HUES48 (cell line): ENCODE results near the gene SNAPIN.

ENCODE experiments used
- H3K27ac ChIP-seq: one replicate; pipeline ENCODE4 v1.7.0; 2013; ENCODE audit warnings: low read depth, low read length, inconsistent platforms
- H3K27me3 ChIP-seq: 2 replicates; pipeline ENCODE4 v1.6.1; 2013; ENCODE audit warnings: mild to moderate bottlenecking, low read length; ENCODE audit not compliant: control insufficient read depth, insufficient read depth
- H3K36me3 ChIP-seq: 2 replicates; pipeline ENCODE4 v1.6.1; 2013; ENCODE audit warnings: low read length; ENCODE audit not compliant: control insufficient read depth, insufficient read depth
- H3K4me1 ChIP-seq: 2 replicates; pipeline ENCODE4 v1.6.1; 2013; ENCODE audit warnings: mild to moderate bottlenecking, low read length; ENCODE audit not compliant: control insufficient read depth, insufficient read depth
- H3K4me3 ChIP-seq: 2 replicates; pipeline ENCODE4 v1.5.1; 2013; ENCODE audit warnings: mild to moderate bottlenecking, low read depth, low read length
- H3K9ac ChIP-seq: 2 replicates; pipeline ENCODE4 v1.6.1; 2013; ENCODE audit warnings: mild to moderate bottlenecking, low read depth, low read length, moderate library complexity
- H3K9me3 ChIP-seq: 2 replicates; pipeline ENCODE4 v1.6.1; 2013; ENCODE audit warnings: low read length; ENCODE audit not compliant: control insufficient read depth, insufficient read depth

SNAPIN gene

DNA sequence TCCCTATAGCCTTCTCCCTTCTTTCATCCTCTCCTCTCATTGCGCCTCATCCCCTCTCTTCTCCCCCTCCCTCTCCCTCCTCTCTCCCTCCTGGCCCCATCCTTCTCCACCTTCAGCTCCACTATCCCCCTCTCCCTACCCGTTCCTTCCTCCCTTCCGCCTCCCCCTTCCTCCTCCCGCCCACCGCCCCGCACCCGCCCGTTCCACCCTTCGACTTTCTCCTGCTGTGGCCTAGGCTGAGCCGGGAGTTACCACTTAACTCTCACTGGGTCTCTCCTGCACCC lies 21.6 kb downstream of the SNAPIN start:
- H3K27ac ChIP-seq: no peak overlapping the region
- no peak overlapping the region for H3K9ac ChIP-seq
- H3K4me3 ChIP-seq: peak overlapping the region; percentile 66
- H3K9me3 ChIP-seq: no peaks in the 10 kb centered on the region
- peaks cover 7% of the 10 kb centered on the region for H3K4me1 ChIP-seq
- H3K36me3 ChIP-seq: no peaks in the 10 kb centered on the region
- H3K27me3 ChIP-seq: peaks cover 41% of the 10 kb centered on the region

GRCh38 chr1:153682730-153683129 lies 24.2 kb downstream of the SNAPIN start:
- Histone ChIP-seq H3K36me3 (0 out of 2 replicates have a peak, but pooled peaks cover 3% of the 10 kb centered on the region), H3K27ac (no peak overlapping the region), H3K4me3 (no peak overlapping the region), H3K27me3 (peaks cover 40% of the 10 kb centered on the region), H3K9ac (no peak overlapping the region), H3K9me3 (no peaks in the 10 kb centered on the region), H3K4me1 (peaks cover 7% of the 10 kb centered on the region)

DNA sequence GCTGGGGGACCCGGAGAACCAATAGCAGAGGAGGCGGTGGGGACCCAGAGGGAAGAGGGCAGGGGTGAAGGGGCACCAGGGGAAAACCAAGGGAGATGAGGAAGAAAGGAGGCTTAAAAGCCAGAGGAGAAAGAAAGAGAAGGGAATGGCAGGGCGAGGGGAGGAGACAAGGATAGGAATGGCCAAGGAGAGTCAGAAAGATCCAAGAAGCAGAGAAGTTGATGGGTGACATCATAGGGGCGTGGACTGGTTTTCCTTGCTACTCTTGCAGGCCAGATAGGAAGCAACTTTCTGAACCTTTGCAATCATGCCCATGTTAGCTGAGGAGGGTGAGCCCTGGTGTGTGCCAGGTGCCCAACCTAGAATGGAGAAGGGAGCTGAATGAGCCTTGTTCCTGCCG lies 25.4 kb downstream of the SNAPIN start:
- H3K36me3 ChIP-seq: 0 out of 2 replicates have a peak, but pooled peaks cover 3% of the 10 kb centered on the region
- H3K4me1 ChIP-seq: peaks cover 4% of the 10 kb centered on the region
- peaks cover 29% of the 10 kb centered on the region for H3K27me3 ChIP-seq
- no peak overlapping the region for H3K4me3 ChIP-seq
- no peak overlapping the region for H3K9ac ChIP-seq
- no peak overlapping the region for H3K27ac ChIP-seq
- H3K9me3 ChIP-seq: no peaks in the 10 kb centered on the region

DNA sequence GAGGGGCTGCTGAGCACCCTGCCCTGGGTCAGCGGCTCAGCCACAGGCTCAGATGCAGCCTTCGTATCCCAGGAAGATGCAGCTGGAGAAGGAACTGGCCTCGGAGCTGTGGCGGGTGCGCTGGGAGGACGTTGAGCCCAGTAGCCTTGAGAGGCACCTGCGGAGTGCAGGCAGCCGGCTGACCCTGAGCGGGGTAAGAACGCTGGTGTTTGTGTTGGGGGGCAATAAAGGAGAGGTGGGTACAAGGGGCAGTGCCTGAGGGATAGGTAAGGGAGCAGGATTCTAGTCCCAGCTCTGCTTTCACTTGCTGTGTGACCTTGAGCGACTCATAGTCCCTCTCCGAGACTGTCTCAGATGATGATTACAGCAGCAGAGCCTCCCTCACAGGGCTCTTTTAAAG lies 26.4 kb downstream of the SNAPIN start:
- peaks cover 19% of the 10 kb centered on the region for H3K27me3 ChIP-seq
- H3K9ac ChIP-seq: no peak overlapping the region
- 0 out of 2 replicates have a peak, but pooled peaks cover 3% of the 10 kb centered on the region for H3K36me3 ChIP-seq
- no peak overlapping the region for H3K27ac ChIP-seq
- H3K4me3 ChIP-seq: no peak overlapping the region
- no peaks in the 10 kb centered on the region for H3K9me3 ChIP-seq
- H3K4me1 ChIP-seq: peaks cover 4% of the 10 kb centered on the region

GRCh38 chr1:153685544-153686340 lies 27.2 kb downstream of the SNAPIN start:
- Histone ChIP-seq H3K4me3 (no peak overlapping the region), H3K27me3 (peaks cover 10% of the 10 kb centered on the region), H3K27ac (no peak overlapping the region), H3K36me3 (0 out of 2 replicates have a peak, but pooled peaks cover 3% of the 10 kb centered on the region), H3K9me3 (no peaks in the 10 kb centered on the region), H3K9ac (no peak overlapping the region), H3K4me1 (no peaks in the 10 kb centered on the region)

DNA sequence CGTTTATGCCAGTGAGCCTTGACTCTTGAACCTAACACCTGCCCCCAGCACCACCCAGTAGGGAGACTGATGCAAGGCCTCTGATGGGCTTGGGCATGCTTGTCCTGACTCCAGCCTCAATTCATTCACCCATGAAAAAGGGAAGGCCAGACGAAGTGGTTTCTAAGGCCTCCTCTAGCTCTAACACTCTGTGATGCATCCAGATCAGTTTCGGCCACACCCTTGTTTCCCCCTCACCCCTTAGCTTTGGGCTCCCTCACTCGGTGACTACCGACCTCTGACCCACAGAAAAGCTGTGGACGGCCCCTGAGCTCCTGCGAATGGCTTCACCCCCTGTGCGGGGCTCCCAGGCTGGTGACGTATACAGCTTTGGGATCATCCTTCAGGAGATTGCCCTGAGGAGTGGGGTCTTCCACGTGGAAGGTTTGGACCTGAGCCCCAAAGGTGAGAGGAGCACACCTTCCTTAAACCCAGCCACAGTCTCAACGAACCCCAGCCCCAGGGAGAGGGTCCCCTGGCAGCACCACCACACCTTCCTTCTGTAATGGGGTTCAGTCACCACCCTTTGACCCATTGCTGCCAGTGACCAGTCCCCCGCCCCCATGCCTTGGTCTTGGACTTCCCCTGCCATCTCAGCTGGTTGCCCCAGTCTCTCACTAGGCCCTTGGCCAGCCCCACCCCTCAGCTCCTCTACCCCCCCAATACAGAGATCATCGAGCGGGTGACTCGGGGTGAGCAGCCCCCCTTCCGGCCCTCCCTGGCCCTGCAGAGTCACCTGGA lies 29.0 kb downstream of the SNAPIN start:
- Histone ChIP-seq H3K36me3 (0 out of 2 replicates have a peak, but pooled peaks cover 3% of the 10 kb centered on the region), H3K27me3 (no peaks in the 10 kb centered on the region), H3K9ac (no peak overlapping the region), H3K27ac (no peak overlapping the region), H3K9me3 (no peaks in the 10 kb centered on the region), H3K4me3 (no peak overlapping the region), H3K4me1 (no peaks in the 10 kb centered on the region)

DNA sequence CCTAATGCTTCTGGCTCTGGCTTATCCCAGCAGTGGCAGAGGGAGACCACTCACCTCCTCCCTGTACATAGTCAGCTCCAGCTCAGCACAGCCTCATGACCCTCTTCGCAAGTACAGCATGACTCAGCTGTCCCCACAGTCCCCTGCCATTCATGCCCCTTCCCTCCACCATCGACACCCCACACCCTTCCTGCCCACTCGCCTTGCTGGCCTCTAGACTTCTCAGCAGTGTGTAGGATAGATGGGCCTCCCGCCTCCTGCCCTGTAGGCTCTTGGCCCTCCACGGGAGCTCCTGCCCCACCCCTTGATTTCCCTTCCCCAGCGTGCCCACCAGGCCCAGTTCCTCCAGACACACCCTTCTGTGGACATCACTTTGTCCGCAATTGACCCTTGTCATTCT lies 29.8 kb downstream of the SNAPIN start:
- Histone ChIP-seq H3K9ac (no peak overlapping the region), H3K36me3 (0 out of 2 replicates have a peak, but pooled peaks cover 3% of the 10 kb centered on the region), H3K4me1 (no peaks in the 10 kb centered on the region), H3K4me3 (no peak overlapping the region), H3K9me3 (no peaks in the 10 kb centered on the region), H3K27ac (no peak overlapping the region), H3K27me3 (no peaks in the 10 kb centered on the region)

DNA sequence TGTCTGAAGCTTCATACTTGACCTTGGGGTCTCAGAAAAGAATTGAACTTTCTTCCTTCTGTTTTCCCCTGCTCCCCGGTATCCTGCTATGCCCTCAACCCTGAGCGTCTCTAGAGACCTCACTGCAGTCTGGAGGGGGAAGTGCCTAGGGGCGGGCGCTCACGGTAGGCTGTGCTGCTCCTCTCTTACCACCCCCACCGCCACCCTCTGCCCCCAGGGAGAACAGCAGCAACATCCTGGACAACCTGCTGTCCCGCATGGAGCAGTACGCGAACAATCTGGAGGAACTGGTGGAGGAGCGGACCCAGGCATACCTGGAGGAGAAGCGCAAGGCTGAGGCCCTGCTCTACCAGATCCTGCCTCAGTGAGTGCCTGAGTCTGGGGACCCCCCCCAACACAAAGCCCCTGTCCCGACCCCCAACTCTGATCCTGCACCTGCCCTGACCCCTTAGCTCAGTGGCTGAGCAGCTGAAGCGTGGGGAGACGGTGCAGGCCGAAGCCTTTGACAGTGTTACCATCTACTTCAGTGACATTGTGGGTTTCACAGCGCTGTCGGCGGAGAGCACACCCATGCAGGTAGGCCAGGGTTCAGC lies 30.3 kb downstream of the SNAPIN start:
- Histone ChIP-seq H3K9me3 (no peaks in the 10 kb centered on the region), H3K9ac (no peak overlapping the region), H3K27ac (no peak overlapping the region), H3K27me3 (no peaks in the 10 kb centered on the region), H3K36me3 (0 out of 2 replicates have a peak, but pooled peaks cover 3% of the 10 kb centered on the region), H3K4me3 (no peak overlapping the region), H3K4me1 (no peaks in the 10 kb centered on the region)

DNA sequence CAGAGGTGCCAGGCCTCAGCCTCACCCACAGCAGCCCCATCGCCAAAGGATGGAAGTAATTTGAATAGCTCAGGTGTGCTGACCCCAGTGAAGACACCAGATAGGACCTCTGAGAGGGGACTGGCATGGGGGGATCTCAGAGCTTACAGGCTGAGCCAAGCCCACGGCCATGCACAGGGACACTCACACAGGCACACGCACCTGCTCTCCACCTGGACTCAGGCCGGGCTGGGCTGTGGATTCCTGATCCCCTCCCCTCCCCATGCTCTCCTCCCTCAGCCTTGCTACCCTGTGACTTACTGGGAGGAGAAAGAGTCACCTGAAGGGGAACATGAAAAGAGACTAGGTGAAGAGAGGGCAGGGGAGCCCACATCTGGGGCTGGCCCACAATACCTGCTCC lies 35.0 kb downstream of the SNAPIN start:
- no peak overlapping the region for H3K4me3 ChIP-seq
- H3K9ac ChIP-seq: no peak overlapping the region
- no peaks in the 10 kb centered on the region for H3K9me3 ChIP-seq
- no peaks in the 10 kb centered on the region for H3K36me3 ChIP-seq
- peaks cover 18% of the 10 kb centered on the region for H3K4me1 ChIP-seq
- no peaks in the 10 kb centered on the region for H3K27me3 ChIP-seq
- H3K27ac ChIP-seq: no peak overlapping the region

DNA sequence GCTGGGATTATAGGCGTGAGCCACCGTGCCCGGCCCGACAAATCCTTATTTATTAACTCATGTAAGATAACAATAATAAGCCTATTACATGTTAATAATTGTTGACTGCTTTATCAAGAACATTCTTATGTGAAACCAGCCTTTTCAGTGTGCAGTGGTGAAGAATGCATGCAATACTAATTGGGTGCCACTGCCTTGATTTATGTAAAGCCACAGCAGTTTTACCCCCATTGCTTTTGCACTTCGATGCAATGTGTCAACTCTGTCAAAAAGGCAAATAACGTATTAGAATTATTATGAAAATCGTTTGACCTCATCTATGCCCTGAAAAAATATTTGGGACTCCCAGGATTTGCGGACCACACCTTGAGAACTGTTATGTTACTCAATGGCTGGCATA lies 38.2 kb downstream of the SNAPIN start:
- Histone ChIP-seq H3K4me1 (peaks cover 24% of the 10 kb centered on the region), H3K9me3 (no peaks in the 10 kb centered on the region), H3K36me3 (no peaks in the 10 kb centered on the region), H3K27me3 (no peaks in the 10 kb centered on the region), H3K9ac (no peak overlapping the region), H3K4me3 (no peak overlapping the region), H3K27ac (peak overlapping the region; percentile 78)
